Astrocyte (in vitro differentiated cells and primary cell): ENCODE data around the gene SLC35B1. TPM values are rescaled to one million over a fixed set of nuclear protein-coding genes. Genes with fewer than 3 reads are reported as not detected.

Experiments
- DNase-seq: peaks from one replicate; pipeline ENCODE4 v3.0.0-alpha.2; 2010; ENCODE audit warnings: low read depth
- FAIRE-seq: peaks from 2 replicates; lab custom pipeline; 2011; peaks lifted over from hg19 to GRCh38; lab: Jason Lieb, UNC
- H2AFZ ChIP-seq: 2 replicates; pipeline ENCODE4 v1.6.0; 2012; ENCODE audit warnings: low read depth, low read length, inconsistent platforms
- H3K27ac ChIP-seq: 2 replicates; pipeline ENCODE4 v1.5.1; 2011; ENCODE audit warnings: low read depth, low read length, inconsistent platforms
- H3K27me3 ChIP-seq: 2 replicates; pipeline ENCODE4 v1.6.0; 2011; ENCODE audit warnings: low read length, inconsistent platforms; ENCODE audit not compliant: insufficient read depth
- H3K36me3 ChIP-seq: 2 replicates; pipeline ENCODE4 v1.5.1; 2011; ENCODE audit warnings: low read length, inconsistent platforms; ENCODE audit not compliant: insufficient read depth
- H3K4me1 ChIP-seq: 2 replicates; pipeline ENCODE4 v1.5.1; 2011; ENCODE audit warnings: low read length, inconsistent platforms; ENCODE audit not compliant: insufficient read depth
- H3K4me2 ChIP-seq: 2 replicates; pipeline ENCODE4 v1.6.0; 2012; ENCODE audit warnings: low read length, inconsistent platforms
- H3K4me3 ChIP-seq: 2 replicates; pipeline ENCODE4 v1.5.1; 2011; ENCODE audit warnings: low read depth, mild to moderate bottlenecking, low read length, inconsistent platforms; ENCODE audit not compliant: insufficient read depth
- H3K79me2 ChIP-seq: 2 replicates; pipeline ENCODE4 v1.6.0; 2012; ENCODE audit warnings: mild to moderate bottlenecking, low read length, inconsistent platforms; ENCODE audit not compliant: insufficient read depth
- H3K9ac ChIP-seq: 2 replicates; pipeline ENCODE4 v1.6.0; 2012; ENCODE audit warnings: mild to moderate bottlenecking, low read length, inconsistent platforms
- H3K9me3 ChIP-seq: 2 replicates; pipeline ENCODE4 v1.5.1; 2012; ENCODE audit warnings: low read depth, mild to moderate bottlenecking, low read length, inconsistent platforms; ENCODE audit not compliant: insufficient read depth
- H4K20me1 ChIP-seq: 2 replicates; pipeline ENCODE4 v1.6.0; 2012; ENCODE audit warnings: low read length, inconsistent platforms; ENCODE audit not compliant: insufficient read depth
- H3K27ac Mint-ChIP-seq: one replicate; pipeline ENCODE4 v1.8.0; 2021; ENCODE audit warnings: mild to moderate bottlenecking, mixed read lengths; ENCODE audit not compliant: unreplicated experiment
- H3K27me3 Mint-ChIP-seq: one replicate; pipeline ENCODE4 v1.8.0; 2021; ENCODE audit warnings: low read depth, mixed read lengths; ENCODE audit not compliant: unreplicated experiment
- H3K36me3 Mint-ChIP-seq: one replicate; pipeline ENCODE4 v1.8.0; 2021; ENCODE audit warnings: low read depth, mixed read lengths; ENCODE audit not compliant: unreplicated experiment
- H3K4me1 Mint-ChIP-seq: one replicate; pipeline ENCODE4 v1.8.0; 2021; ENCODE audit warnings: low read depth, mixed read lengths; ENCODE audit not compliant: unreplicated experiment
- H3K4me3 Mint-ChIP-seq: one replicate; pipeline ENCODE4 v1.8.0; 2021; ENCODE audit warnings: mild to moderate bottlenecking, moderate library complexity, mixed read lengths; ENCODE audit not compliant: unreplicated experiment
- H3K9me3 Mint-ChIP-seq: one replicate; pipeline ENCODE4 v1.8.0; 2021; ENCODE audit warnings: mild to moderate bottlenecking, mixed read lengths; ENCODE audit not compliant: unreplicated experiment
- EZH2 ChIP-seq: IDR thresholded peaks from 2 replicates; pipeline ENCODE4 v1.6.1; 2012; ENCODE audit warnings: mild to moderate bottlenecking, low read length, inconsistent platforms; ENCODE audit not compliant: insufficient read depth
- total RNA-seq: library from RNA; stranded (reverse); gene quantifications from 2 replicates; pipeline ENCODE4 v1.2.1, GENCODE V29; 2021
- TF ChIP-seq, protein P1 (sequence below): IDR thresholded peaks from 2 replicates; pipeline ENCODE4 v1.5.1; 2011; ENCODE audit warnings: low read depth, mild to moderate bottlenecking, inconsistent platforms, low read length, moderate library complexity; ENCODE audit not compliant: insufficient read depth

Gene SLC35B1
- total RNA-seq, 1 donor from 2014 or later = 61.1 TPM

DNA sequence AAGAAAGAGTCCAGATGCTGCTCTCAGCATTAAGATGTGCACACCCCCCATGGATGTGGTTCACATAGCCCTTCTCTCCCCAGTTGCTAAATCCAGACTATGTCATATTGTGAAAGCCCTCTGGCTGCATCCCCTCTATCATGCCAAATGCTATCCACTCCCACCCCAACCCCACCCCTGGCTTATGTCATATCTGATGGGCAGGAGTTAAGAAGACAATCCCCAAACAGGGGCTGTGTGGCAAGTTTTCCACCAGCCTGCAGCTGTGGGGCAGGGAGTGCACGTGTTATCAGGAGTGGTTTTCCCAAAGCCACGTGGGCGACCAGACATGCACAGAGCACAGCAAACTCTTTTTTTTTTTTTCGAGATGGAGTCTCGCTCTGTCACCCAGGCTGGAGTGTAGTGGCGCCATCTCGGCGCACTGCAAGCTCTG is 46.2 kb upstream of the SLC35B1 start:
- FAIRE-seq (no peak), DNase-seq (no peak)
- Histone ChIP-seq H3K4me1 (no peaks in the 10 kb centered on the region), H3K9me3 (no peaks in the 10 kb centered on the region), H4K20me1 (peaks cover 3% of the 10 kb centered on the region), H3K36me3 (no peaks in the 10 kb centered on the region), H3K4me2 (no peak overlapping the region), H3K27me3 (no peaks in the 10 kb centered on the region), H3K4me3 (no peak overlapping the region), H3K27ac (no peak overlapping the region), H3K79me2 (no peaks in the 10 kb centered on the region), H2AFZ (no peak overlapping the region), H3K9ac (no peak overlapping the region)
- no peaks in the 10 kb centered on the region for H3K4me1 Mint-ChIP-seq
- H3K9me3 Mint-ChIP-seq = peaks cover 2% of the 10 kb centered on the region
- H3K4me3 Mint-ChIP-seq = no peak overlapping the region
- H3K27ac Mint-ChIP-seq = no peak overlapping the region
- no peaks in the 10 kb centered on the region for H3K36me3 Mint-ChIP-seq
- TF ChIP-seq, protein P1, sequence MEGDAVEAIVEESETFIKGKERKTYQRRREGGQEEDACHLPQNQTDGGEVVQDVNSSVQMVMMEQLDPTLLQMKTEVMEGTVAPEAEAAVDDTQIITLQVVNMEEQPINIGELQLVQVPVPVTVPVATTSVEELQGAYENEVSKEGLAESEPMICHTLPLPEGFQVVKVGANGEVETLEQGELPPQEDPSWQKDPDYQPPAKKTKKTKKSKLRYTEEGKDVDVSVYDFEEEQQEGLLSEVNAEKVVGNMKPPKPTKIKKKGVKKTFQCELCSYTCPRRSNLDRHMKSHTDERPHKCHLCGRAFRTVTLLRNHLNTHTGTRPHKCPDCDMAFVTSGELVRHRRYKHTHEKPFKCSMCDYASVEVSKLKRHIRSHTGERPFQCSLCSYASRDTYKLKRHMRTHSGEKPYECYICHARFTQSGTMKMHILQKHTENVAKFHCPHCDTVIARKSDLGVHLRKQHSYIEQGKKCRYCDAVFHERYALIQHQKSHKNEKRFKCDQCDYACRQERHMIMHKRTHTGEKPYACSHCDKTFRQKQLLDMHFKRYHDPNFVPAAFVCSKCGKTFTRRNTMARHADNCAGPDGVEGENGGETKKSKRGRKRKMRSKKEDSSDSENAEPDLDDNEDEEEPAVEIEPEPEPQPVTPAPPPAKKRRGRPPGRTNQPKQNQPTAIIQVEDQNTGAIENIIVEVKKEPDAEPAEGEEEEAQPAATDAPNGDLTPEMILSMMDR = no peak
- no peak for TF ChIP-seq EZH2
- no peaks in the 10 kb centered on the region for H3K27me3 Mint-ChIP-seq

DNA sequence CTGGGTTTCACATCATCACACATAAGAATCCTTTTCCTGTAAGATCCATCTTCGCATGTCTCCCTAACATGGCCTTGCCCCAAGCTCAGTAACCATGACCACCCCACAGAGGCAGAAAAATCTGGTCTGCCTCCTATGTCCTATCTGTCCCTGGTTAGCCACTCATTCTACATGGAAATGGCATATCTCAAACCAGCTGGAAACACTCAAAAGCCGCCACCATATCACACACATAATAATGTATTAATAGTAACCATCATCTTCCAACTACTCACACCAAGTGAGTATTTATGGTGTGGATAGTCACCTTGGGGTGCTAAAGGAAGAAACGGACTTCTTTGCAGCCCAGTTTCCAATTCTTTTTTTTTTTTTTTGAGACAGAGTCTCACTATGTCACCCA is 44.7 kb upstream of the SLC35B1 start:
- Histone ChIP-seq H3K9ac (no peak overlapping the region), H4K20me1 (peaks cover 3% of the 10 kb centered on the region), H3K27ac (no peak overlapping the region), H3K27me3 (no peaks in the 10 kb centered on the region), H3K4me3 (no peak overlapping the region), H3K9me3 (no peaks in the 10 kb centered on the region), H3K79me2 (no peaks in the 10 kb centered on the region), H2AFZ (no peak overlapping the region), H3K36me3 (no peaks in the 10 kb centered on the region), H3K4me2 (no peak overlapping the region), H3K4me1 (no peaks in the 10 kb centered on the region)
- H3K27ac Mint-ChIP-seq = no peak overlapping the region
- FAIRE-seq = no peak
- H3K27me3 Mint-ChIP-seq = no peaks in the 10 kb centered on the region
- peaks cover 2% of the 10 kb centered on the region for H3K9me3 Mint-ChIP-seq
- no peak for DNase-seq
- TF ChIP-seq, protein P1 = no peak
- TF ChIP-seq EZH2 = no peak
- H3K4me3 Mint-ChIP-seq = no peak overlapping the region
- H3K36me3 Mint-ChIP-seq = peaks cover 2% of the 10 kb centered on the region
- peaks cover under 1% of the 10 kb centered on the region for H3K4me1 Mint-ChIP-seq

DNA sequence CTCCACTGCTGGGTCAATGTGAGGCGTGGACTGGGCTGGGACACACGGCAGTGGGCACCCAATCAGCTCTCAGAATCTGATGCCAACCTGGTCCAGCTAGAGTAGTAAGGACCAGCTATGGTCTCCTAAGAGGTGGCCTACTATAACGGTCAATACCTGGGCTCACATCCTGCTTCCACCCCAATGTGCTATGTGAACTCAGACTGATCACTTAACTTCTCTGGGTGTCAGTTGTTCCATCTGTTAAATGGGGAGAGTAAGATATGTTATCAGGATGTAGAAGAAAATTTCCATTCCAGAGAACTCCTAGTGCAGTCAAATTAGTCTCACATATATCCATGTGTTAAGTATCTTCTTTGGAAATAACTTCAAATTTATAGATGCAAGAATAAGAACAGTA is 42.0 kb upstream of the SLC35B1 start:
- no peak overlapping the region for H3K4me2 ChIP-seq
- no peak for DNase-seq
- Mint-ChIP-seq H3K27me3 (no peaks in the 10 kb centered on the region), H3K27ac (no peak overlapping the region), H3K36me3 (peaks cover 4% of the 10 kb centered on the region), H3K4me1 (peaks cover 5% of the 10 kb centered on the region), H3K4me3 (no peak overlapping the region), H3K9me3 (peaks cover 4% of the 10 kb centered on the region)
- no peak overlapping the region for H3K27ac ChIP-seq
- H3K4me3 ChIP-seq = no peak overlapping the region
- no peaks in the 10 kb centered on the region for H3K9me3 ChIP-seq
- FAIRE-seq = no peak
- peaks cover 3% of the 10 kb centered on the region for H4K20me1 ChIP-seq
- H3K79me2 ChIP-seq = no peaks in the 10 kb centered on the region
- no peak overlapping the region for H3K9ac ChIP-seq
- no peaks in the 10 kb centered on the region for H3K4me1 ChIP-seq
- H3K36me3 ChIP-seq = no peaks in the 10 kb centered on the region
- TF ChIP-seq, protein P1 = no peak
- no peak for TF ChIP-seq EZH2
- no peaks in the 10 kb centered on the region for H3K27me3 ChIP-seq
- H2AFZ ChIP-seq = no peak overlapping the region
